Measurements from ENCODE around the gene TMC1.

The TMC1 gene

DNA sequence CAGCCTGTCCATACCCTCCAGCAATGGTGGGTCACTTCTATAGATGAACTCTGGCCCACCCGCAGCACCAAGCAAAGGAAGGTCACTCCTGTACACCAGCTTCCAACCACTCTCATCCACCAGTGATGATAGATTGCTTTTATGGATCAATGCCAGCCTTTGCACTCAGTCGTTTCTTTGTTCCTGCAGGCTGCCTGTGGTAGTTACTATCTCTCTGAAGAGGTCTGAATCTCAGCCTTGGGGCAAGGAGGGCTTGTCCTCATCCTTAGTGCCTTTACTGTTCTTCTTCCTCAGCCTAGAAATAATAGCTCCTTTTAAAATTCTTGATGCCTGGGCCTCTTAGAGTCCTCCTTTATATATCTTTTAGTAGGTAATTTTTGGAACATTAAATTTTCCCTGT, 100.8 kb downstream of the TMC1 start:
- DNase-seq = no peak

DNA sequence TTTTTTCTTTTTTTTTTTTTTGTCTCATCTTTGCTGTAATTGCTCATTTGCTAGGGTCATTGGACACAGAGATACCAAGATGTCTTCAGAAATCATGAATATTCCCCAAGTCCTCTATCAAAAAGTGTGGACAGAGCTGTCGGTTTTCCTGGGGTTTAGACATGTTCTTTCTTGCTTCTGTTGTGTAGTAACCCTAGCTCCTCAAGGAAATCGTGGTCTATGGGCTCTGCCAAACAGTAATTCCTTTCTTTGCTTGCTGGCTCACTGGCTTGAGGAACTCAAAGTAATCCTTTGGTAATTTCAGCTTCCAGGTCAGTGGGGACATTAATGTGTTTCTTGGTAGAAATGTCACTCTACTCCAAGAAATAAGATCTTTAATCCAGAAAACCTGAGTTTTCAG, 101.7 kb downstream of the TMC1 start:
- DNase-seq = no peak

DNA sequence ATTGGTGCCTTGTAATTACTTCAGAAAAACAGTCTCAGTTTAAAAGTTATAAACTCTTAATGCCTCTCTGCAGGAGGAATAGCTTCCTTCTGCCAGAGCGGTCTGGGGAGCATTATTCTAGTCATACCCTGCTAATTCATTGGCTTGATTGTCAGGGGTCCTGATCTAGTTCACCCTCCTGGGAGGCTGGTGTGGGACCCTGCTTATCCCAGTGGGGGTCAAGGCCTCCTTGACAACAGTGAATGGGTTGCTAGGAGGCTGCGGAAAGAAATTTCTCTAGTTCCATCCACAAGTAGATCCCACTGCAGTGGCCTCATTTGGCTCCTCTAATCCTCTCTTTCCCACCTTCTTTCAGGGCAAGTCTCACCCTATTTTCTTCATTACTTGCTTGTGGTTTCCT, 105.7 kb downstream of the TMC1 start:
- DNase-seq = no peak

GRCh38 chr9:72627956-72628540, 106.6 kb downstream of the TMC1 start:
- DNase-seq = no peak

GRCh38 chr9:72633966-72634365, 112.6 kb downstream of the TMC1 start:
- no peak for DNase-seq

GRCh38 chr9:72635197-72635596, 113.8 kb downstream of the TMC1 start:
- no peak for DNase-seq

DNA sequence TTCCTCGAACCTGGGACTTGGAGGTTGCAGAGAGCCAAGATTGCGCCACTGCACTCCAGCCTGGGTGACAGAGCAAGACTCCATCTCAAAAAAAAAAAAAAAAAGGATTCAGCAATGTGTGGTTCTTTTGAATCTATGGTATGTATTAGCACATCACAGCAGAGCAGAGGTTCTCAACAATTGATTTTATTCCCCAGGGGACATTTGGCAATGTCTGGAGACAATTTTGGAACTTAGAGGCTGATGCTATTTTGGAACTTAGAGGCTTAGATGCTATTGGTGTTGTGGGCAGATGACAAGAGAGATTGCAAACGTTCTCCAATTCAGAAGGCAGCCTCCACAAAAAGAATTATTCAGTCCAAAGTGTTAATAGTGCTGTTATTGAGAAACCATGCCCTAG, 115.2 kb downstream of the TMC1 start:
- DNase-seq = no peak

DNA sequence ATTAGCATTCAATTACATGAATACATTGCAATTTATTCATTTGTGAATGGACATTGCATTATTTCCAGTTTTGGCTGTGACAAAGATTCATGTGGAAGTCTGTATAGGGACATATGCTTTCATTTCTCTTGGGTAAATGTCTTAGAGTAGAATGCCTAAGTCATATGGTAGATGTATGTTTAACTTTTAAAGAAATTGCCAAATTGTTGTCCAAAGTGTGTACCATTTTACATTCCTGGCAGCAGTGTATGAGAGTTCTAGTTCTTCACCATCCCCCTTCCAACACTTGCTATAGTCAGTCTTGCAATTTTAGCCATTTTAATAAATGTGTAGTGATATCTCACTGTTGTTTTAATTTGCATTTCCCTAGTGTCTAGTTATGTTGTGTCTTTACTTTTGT, 122.2 kb downstream of the TMC1 start:
- no peak for DNase-seq

- DNase-seq = no peak
Observed at GRCh38 chr9:72646061-72646460, 124.7 kb downstream of the TMC1 start.

DNA sequence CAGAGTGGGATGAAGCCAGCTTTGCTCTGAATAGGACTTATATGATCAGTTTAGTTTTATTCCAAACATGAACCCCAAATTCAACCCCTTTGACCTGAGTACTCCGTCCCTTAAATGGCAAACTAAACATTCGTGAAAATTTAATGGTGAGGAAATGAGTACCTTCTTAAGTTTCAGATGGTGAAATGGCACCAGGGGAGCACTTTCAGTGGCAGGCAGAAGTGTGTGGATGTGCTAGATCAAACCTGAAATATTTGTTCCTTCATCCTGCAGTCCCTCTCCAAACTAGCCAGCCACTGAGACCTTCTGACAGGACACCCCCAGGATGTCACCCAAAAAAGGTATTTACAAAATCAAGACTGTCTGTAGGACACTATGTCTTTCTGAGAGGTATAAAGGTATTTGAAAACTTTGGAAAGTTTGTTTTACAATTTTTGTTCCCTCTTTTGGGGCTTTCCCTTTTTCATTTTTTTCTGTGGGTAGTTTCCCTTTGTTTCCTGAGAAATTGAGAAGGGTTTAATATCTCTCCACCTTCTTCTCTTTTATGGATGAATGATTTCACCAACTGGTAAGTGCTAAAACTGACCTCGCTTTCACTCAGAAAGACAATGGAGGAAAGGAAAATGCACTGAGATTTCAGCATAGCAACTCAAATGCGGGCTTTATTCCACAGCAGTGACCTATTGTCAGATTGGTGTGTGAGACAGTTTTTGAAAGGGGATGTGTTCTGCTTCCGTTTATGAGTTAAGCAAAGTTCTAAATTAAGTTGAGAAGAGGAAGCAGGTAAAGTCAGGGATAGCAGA, 127.1 kb downstream of the TMC1 start:
- no peak for DNase-seq

- no peak for DNase-seq
Observed at GRCh38 chr9:72649127-72649442, 127.7 kb downstream of the TMC1 start.

DNA sequence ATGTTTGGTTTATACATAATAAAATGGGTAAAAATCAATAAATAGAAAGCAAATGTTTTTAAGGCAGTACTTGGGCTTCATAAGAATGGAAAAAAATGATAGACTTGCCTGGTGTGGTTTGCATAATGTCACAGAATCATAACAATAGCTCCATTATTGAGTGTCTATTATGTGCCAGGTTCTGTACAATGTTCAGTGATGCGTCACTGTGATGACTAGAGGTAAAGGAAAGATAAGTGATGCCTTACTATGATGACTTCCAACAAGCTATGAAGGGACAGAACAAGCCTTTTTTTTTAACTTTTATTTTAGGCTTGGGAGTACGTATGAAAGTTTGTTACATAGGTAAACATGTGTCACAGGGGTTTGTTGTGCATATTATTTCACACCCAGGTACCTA, 128.8 kb downstream of the TMC1 start:
- no peak for DNase-seq

GRCh38 chr9:72656021-72656420, 134.6 kb downstream of the TMC1 start:
- DNase-seq = no peak

DNA sequence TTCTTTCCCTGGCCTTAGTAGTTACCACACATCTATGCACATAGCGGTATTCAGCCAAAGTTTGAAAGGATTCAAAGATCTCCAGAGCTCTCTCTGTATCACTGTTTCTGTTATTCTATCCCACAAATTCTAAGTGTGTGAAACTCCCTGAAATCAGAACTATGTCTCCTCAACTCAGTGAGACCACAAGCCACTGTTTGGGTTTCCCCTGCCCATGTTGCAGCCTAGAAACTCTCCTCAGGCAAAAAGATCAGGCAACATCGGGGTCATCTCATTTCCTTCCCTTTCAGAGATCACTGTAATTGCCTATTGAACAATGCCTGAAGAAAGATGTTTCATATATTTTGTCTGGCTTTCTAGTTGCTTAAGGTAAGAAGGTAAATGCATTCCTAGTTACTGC, 135.6 kb downstream of the TMC1 start:
- no peak for DNase-seq

DNA sequence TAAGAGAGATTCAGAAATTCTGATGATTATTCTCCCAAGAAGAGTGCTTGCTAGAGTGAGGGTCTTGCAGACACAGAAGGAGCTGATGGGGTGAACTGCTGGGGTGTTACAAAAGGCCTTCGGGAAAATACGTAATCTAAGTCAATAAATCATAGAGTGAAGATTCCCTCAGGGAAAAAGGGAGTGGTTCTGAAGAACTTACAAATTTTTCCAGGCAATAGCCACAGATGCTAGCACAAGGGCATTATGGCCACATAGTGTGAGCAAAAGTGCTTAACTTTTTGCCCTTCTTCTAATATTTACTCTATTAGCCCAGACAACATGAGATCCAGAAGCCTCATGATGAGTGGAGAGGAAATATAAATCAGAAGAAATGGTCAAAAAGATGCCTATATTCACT, 137.3 kb downstream of the TMC1 start:
- DNase-seq = no peak

DNA sequence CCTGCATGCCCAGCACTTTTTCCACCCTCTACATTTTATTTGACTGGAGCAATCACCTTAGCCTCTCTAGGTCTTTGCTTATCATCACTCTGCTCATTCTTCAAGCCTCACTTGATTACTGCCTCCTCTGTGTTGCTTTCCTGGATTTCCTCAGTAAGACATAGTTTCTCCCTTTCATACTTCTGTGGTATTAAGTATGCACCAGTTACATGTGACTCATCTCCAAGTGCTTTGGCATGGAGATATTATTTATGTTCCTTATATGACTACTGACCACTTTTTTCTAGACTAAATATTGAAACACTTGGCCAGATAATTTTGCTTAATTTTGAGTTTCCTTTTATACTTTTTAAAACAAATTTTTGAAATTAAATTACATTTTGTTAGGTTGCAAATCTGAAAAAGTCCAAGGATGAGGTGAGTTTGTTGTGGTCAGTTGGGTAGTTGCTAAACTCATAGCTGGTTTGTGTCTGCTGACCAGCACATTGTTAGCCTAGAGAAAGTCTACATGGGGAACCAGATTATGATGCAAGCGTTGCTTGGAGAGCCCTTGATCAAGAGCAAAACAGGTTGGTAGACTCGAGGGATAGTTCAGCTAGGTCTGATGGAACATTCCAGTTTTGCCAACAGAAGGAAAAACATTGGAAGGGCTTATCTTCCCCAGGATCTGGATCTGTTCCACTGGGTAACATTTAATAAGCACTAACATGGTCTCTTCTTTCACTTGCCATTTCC, 140.2 kb downstream of the TMC1 start:
- no peak for DNase-seq

DNA sequence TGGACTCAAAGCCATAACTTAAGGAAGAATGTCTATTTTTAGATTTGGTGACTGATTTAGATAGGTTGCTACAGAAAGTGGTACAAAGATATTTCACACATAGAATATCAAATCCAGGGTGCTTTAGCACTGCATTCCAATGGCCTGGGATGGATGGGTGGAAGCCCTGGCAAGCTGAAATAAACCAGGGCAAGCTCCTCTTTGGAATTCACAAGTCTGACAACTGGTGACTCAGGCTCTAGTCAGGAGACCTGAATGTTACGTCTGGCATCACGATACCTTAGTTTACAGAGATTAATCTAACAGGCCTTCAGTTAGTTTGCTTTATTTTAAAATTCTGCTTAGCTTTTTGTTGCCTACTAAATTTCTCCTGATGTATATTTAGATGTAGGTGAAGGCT, 144.0 kb downstream of the TMC1 start:
- DNase-seq = no peak

DNA sequence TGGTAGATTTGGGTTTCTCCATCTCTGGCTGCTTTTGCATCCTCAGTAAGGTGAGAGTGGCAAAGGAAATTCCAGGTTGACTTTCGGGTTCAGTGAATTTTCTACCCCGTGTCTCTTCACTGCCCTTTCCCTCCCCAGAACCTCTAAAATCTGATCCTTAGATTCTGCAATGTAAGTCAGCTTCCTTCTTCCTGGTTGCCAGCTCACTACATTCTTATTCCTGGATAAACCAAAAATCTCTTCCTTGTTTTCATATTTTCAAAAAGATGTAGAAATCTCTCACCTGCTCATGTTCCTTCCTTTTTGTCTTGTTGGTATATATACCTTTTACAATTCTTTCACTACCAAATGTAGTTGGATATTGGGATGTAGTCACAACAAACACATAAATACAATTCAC, 145.8 kb downstream of the TMC1 start:
- DNase-seq = no peak

- DNase-seq = no peak
Observed at GRCh38 chr9:72674961-72675360, 153.6 kb downstream of the TMC1 start.

GRCh38 chr9:72675586-72675985, 154.2 kb downstream of the TMC1 start:
- no peak for DNase-seq

DNA sequence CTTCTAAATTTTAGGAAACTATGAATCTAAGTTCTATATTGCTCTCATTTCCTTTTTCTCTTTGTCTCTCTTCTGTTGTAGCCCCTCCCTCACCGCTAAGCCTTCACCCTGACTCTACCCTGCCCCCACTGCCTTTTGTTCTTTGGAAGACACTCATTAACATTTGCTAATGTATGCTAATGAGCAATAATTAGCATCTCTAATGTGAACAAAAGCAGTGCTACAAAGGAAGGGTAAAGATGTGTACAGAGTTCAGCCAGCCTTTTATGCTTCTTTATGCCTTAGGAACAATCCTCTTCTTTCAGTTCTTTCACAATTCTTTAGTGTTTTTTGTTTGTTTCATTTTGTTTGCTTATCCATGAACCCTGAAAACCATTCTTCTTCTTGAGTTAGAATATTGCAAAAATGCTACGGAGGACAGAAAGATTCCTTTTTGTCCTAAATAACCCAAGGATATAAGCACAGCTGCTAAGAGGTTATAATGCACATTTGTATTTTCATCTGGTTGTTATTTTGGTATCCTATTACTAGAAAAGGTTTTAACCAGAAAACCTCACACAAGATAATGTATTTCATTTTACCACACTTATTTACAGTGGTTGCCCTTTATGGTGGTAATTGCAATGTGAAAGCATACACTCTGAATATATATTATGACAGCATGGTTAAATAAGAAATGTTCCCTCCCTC, 159.3 kb downstream of the TMC1 start:
- DNase-seq = no peak

GRCh38 chr9:72681283-72681630, 159.8 kb downstream of the TMC1 start:
- DNase-seq = peak; percentile 97

DNA sequence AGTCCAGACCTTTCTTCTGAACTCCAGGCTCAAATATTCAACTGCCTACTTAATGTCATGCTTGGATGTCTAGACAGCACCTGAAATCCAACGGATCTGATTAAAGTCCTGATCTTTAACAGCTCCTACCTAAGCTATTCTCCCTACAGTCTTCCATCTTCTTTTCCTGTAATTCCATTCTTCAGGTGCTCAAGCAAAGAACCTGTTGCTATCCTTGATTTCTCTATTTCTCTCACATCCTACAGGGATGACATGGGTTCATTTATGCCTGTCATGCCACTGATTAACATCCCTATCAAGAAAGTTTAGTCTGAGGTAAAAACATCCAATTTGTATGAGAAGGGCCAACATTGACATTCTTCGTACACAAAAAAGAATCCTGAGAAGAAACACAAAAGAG, 163.2 kb downstream of the TMC1 start:
- DNase-seq = no peak

- DNase-seq = no peak
Observed at GRCh38 chr9:72685911-72686310, 164.5 kb downstream of the TMC1 start.

All from NCI-H1092 treated with DMSO at 0.1 percent for 48 hours (cell line).